COLO668 (cell line): ENCODE results near the gene CALHM2.
"Not testable (repeated sequence)": the region's sequence is repeated elsewhere in the genome, so short reads cannot be mapped to it uniquely, and the experiment has no call there.

Experiments
- DNase-seq: peaks from one replicate; lab custom pipeline; 2025; ENCODE audit not compliant: unreplicated experiment; lab: John Stamatoyannopoulos, UW

Gene CALHM2

GRCh38 chr10:103451831-103452505 is at the start of gene CALHM2:
Gene CALHM2, minus strand, starts transcription at chr10:103452370. Its CDS starts 2,429 bp downstream, at chr10:103449941.
- peak; percentile 66 for DNase-seq

- DNase-seq, result no peak
Measured at GRCh38 chr10:103501186-103501585, 49.0 kb upstream of the CALHM2 start.

GRCh38 chr10:103500481-103500880 is 48.3 kb upstream of the CALHM2 start:
- DNase-seq, result no peak

GRCh38 chr10:103499881-103500280 is 47.7 kb upstream of the CALHM2 start:
- no peak for DNase-seq

- peak; percentile 24 for DNase-seq
Measured at GRCh38 chr10:103498936-103499638, 46.9 kb upstream of the CALHM2 start.

- no peak for DNase-seq
Measured at GRCh38 chr10:103497161-103497915, 45.2 kb upstream of the CALHM2 start.

- no peak for DNase-seq
Measured at GRCh38 chr10:103495321-103495720, 43.2 kb upstream of the CALHM2 start.

GRCh38 chr10:103493916-103494877 is 42.0 kb upstream of the CALHM2 start:
- peak; percentile 56 for DNase-seq

GRCh38 chr10:103493362-103493915 is 41.3 kb upstream of the CALHM2 start, which contains the start of gene NEURL1:
Gene NEURL1, plus strand, starts transcription at chr10:103493705. Its CDS starts 683 bp downstream, at chr10:103494388.
- peak; percentile 74 for DNase-seq

GRCh38 chr10:103492655-103493261 is 40.6 kb upstream of the CALHM2 start:
- no peak for DNase-seq

- DNase-seq, result peak; percentile 53
Measured at GRCh38 chr10:103491729-103492364, 39.7 kb upstream of the CALHM2 start.

GRCh38 chr10:103490986-103491314 is 38.8 kb upstream of the CALHM2 start:
- DNase-seq, result no peak

GRCh38 chr10:103487410-103487708 is 35.2 kb upstream of the CALHM2 start:
- DNase-seq, result no peak

GRCh38 chr10:103486635-103487409 is 34.7 kb upstream of the CALHM2 start:
- DNase-seq, result not testable (repeated sequence)

GRCh38 chr10:103481974-103482531 is 29.9 kb upstream of the CALHM2 start:
- DNase-seq, result peak; percentile 11

GRCh38 chr10:103480521-103480920 is 28.4 kb upstream of the CALHM2 start:
- no peak for DNase-seq

GRCh38 chr10:103479135-103479534 is 27.0 kb upstream of the CALHM2 start, which contains the start of gene CALHM3:
Gene CALHM3, minus strand, starts transcription at chr10:103479240. Its CDS starts 208 bp downstream, at chr10:103479032.
- peak; percentile 54 for DNase-seq

GRCh38 chr10:103478671-103479070 is 26.5 kb upstream of the CALHM2 start:
- DNase-seq, result no peak
